ENCODE results near the gene RNF10. TPM values are rescaled to one million over a fixed set of nuclear protein-coding genes. Genes with fewer than 3 reads are reported as not detected.
"Not testable (repeated sequence)": the region's sequence is repeated elsewhere in the genome, so short reads cannot be mapped to it uniquely, and the experiment has no call there.

Gene RNF10
- total RNA-seq, 4 donors from 2014 or later = 124 to 217 (median 167) TPM

- no peak for ATAC-seq (ENCODE audit: low FRiP score)
- DNase-seq (ENCODE audit: low spot score) = no peak
- no peak for TF ChIP-seq CTCF (IDR thresholded peaks at IDR 0.05)
These were observed 4.3 kb upstream of the RNF10 start for GRCh38 chr12:120529641-120530417.

- DNase-seq (ENCODE audit: low spot score); ATAC-seq (ENCODE audit: low FRiP score): not testable (repeated sequence)
These were observed 3.8 kb upstream of the RNF10 start for GRCh38 chr12:120530418-120530761.

GRCh38 chr12:120532701-120533238, 1.4 kb upstream of the RNF10 start:
- TF ChIP-seq CTCF (IDR thresholded peaks at IDR 0.05) = no peak
- no peak for ATAC-seq (ENCODE audit: low FRiP score)
- no peak for DNase-seq (ENCODE audit: low spot score)

GRCh38 chr12:120534703-120535655, 823 bp downstream of the RNF10 start:
- ATAC-seq (ENCODE audit: low FRiP score) (peak; percentile 62), DNase-seq (ENCODE audit: low spot score) (no peak)
- no peak for TF ChIP-seq CTCF (IDR thresholded peaks at IDR 0.05)

- DNase-seq (ENCODE audit: low spot score) = no peak
- no peak for ATAC-seq (ENCODE audit: low FRiP score)
- no peak for TF ChIP-seq CTCF (IDR thresholded peaks at IDR 0.05)
These were observed 2.1 kb downstream of the RNF10 start for GRCh38 chr12:120536064-120536791.

- DNase-seq (ENCODE audit: low spot score) = no peak
- TF ChIP-seq CTCF (IDR thresholded peaks at IDR 0.05) = no peak
- no peak for ATAC-seq (ENCODE audit: low FRiP score)
These were observed 3.7 kb downstream of the RNF10 start for GRCh38 chr12:120537856-120538220.
